Measurements from ENCODE around the gene RNU5B-1. TPM values are rescaled to one million over a fixed set of nuclear protein-coding genes. Genes with fewer than 3 reads are reported as not detected.
A peak's percentile ranks its signal among the peaks of the same experiment; 100 is the strongest.

Gene RNU5B-1
- total RNA-seq (not detected in 2 replicates), polyA plus RNA-seq (not detected in 2 replicates)

DNA sequence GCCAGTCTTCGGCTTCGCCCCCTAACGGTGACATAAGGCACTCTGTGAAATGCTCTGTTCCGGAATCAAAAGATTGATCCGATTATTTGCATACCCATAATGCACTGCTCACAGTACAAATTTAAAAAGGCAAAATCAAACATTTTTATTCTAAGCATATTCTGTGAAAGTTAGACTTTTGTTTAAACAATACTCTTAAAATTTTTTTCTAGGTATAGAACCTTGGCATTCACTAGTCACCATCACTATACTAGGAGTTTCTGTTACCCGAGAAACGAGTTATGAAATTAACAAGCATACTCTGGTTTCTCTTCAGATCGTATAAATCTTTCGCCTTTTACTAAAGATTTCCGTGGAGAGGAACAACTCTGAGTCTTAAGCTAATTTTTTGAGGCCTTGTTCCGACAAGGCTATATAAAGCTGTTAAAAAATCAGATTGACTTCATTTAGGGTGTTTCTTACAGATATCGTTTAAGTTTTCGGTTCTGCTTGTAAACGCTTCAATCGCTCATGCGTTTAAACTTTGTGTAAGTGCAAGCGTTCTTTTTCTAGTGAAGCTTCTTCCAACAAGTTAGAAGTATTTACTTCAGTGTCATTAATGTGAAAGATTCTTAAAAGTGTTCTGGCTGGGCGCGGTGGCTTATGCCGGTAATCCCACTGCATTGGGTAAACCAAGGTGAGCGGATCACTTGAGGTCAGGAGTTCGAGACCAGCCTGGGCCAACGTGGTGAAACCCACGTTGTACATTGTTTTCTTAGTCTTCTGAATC, at the start of gene RNU5B-1:
TSS of gene RNU5B-1 (plus strand) at position 297 of the 769 bp plus-strand sequence.
- Histone ChIP-seq H2AFZ (peak within 1 kb of the TSS; percentile 60), H3K79me2 (no peaks in the 10 kb centered on the region), H4K20me1 (ENCODE audit: insufficient read depth, poor library complexity, severe bottlenecking) (no peaks in the 10 kb centered on the region), H3K27ac (peak within 1 kb of the TSS; percentile 81), H3K4me3 (peak within 1 kb of the TSS; percentile 17), H3K4me1 (ENCODE audit: insufficient read depth) (peaks cover 6% of the 10 kb centered on the region), H3K36me3 (replicated peaks; ENCODE audit: insufficient read depth, low read depth) (no peaks in the 10 kb centered on the region), H3K4me2 (peak within 1 kb of the TSS; percentile 77), H3K9me2 (replicated peaks; ENCODE audit: insufficient read depth) (no peaks in the 10 kb centered on the region), H3K27me3 (no peaks in the 10 kb centered on the region), H3K9me3 (ENCODE audit: low read depth) (no peaks in the 10 kb centered on the region)
- 1% methylated on average over 24 of the region's 24 CpGs for WGBS (ENCODE audit: low lambda C conversion rate, missing lambda C conversion rate)
- DNase-seq (ENCODE audit: low spot score) = peak; percentile 91
- TF ChIP-seq, protein P1, sequence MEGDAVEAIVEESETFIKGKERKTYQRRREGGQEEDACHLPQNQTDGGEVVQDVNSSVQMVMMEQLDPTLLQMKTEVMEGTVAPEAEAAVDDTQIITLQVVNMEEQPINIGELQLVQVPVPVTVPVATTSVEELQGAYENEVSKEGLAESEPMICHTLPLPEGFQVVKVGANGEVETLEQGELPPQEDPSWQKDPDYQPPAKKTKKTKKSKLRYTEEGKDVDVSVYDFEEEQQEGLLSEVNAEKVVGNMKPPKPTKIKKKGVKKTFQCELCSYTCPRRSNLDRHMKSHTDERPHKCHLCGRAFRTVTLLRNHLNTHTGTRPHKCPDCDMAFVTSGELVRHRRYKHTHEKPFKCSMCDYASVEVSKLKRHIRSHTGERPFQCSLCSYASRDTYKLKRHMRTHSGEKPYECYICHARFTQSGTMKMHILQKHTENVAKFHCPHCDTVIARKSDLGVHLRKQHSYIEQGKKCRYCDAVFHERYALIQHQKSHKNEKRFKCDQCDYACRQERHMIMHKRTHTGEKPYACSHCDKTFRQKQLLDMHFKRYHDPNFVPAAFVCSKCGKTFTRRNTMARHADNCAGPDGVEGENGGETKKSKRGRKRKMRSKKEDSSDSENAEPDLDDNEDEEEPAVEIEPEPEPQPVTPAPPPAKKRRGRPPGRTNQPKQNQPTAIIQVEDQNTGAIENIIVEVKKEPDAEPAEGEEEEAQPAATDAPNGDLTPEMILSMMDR (IDR thresholded peaks at IDR 0.05; ENCODE audit: poor library complexity) = peak; percentile 89
- TF ChIP-seq EZH2phosphoT487 (IDR thresholded peaks at IDR 0.05; ENCODE audit: low read depth, severe bottlenecking, unreplicated experiment) (no peak), EZH2 (IDR thresholded peaks at IDR 0.05; ENCODE audit: borderline replicate concordance) (no peak)

DNA sequence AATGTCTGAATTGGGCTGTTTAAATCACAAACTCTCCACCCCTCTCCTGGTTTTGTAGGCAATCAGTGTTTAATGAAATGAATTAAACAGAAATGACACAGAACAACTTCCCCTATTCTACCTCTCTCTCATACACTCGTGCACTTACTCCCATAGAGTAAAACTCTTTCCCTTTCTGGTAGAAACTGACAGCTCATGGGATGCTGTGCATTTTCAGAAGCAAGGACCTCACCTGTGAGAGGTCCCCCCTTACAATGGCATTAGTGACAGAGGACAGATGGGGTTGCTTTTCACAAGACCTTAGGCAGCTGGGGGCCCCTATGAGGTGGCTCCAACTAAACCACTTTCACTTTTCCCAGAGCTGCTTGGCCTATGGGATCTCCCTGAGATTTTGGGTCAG, 49.7 kb upstream of the RNU5B-1 start:
- H3K9me3 ChIP-seq (ENCODE audit: low read depth) = no peaks in the 10 kb centered on the region
- H3K4me3 ChIP-seq = no peak overlapping the region
- H3K4me1 ChIP-seq (ENCODE audit: insufficient read depth) = peaks cover 31% of the 10 kb centered on the region
- no peaks in the 10 kb centered on the region for H3K36me3 ChIP-seq (replicated peaks; ENCODE audit: insufficient read depth, low read depth)
- no peak overlapping the region for H3K4me2 ChIP-seq
- WGBS (ENCODE audit: low lambda C conversion rate, missing lambda C conversion rate) = 92% methylated on average over 1 of the region's 1 CpG
- no peaks in the 10 kb centered on the region for H3K9me2 ChIP-seq (replicated peaks; ENCODE audit: insufficient read depth)
- H3K79me2 ChIP-seq = no peaks in the 10 kb centered on the region
- H3K27me3 ChIP-seq = no peaks in the 10 kb centered on the region
- H3K27ac ChIP-seq = peak overlapping the region; percentile 18
- no peak overlapping the region for H2AFZ ChIP-seq
- H4K20me1 ChIP-seq (ENCODE audit: insufficient read depth, poor library complexity, severe bottlenecking) = no peaks in the 10 kb centered on the region
- TF ChIP-seq, protein P1 (IDR thresholded peaks at IDR 0.05; ENCODE audit: poor library complexity) = no peak
- no peak for TF ChIP-seq EZH2 (IDR thresholded peaks at IDR 0.05; ENCODE audit: borderline replicate concordance)
- TF ChIP-seq EZH2phosphoT487 (IDR thresholded peaks at IDR 0.05; ENCODE audit: low read depth, severe bottlenecking, unreplicated experiment) = no peak
- no peak for DNase-seq (ENCODE audit: low spot score)

DNA sequence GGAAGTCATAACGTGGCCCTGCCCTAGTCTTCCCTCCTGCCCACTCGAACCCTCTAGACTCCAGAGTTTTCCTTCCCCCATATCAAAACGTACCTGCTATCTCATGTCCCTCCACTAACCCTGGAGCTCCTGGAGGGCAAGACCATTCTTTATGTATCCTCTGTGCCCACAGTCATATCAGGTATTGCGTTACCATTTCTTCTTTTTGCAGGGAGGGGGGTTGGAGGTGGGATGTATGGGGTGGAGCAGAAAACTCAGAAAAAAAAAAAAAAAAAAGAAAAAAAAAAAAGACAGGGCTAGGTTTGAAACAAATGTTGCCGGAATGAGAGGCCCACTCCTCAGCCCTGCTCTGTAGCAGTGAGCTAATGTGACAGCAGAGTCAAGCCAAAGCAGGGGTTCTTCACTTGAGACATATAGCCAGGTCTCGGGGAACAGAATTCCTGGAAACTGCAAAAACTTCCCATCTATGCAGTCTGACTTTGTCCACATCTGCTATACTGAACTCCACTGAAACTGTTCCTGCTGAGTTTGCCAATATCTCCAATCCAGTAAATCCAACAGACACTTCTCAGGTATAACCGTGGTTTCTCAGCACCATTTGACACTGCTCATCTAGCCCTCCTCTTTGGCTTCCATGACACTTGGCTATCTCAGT, 48.9 kb upstream of the RNU5B-1 start:
- Histone ChIP-seq H3K27me3 (no peaks in the 10 kb centered on the region), H3K36me3 (replicated peaks; ENCODE audit: insufficient read depth, low read depth) (no peaks in the 10 kb centered on the region), H3K9me2 (replicated peaks; ENCODE audit: insufficient read depth) (no peaks in the 10 kb centered on the region), H4K20me1 (ENCODE audit: insufficient read depth, poor library complexity, severe bottlenecking) (no peaks in the 10 kb centered on the region), H3K4me3 (no peak overlapping the region), H3K4me1 (ENCODE audit: insufficient read depth) (peaks cover 36% of the 10 kb centered on the region), H3K79me2 (no peaks in the 10 kb centered on the region), H3K9me3 (ENCODE audit: low read depth) (no peaks in the 10 kb centered on the region), H2AFZ (no peak overlapping the region), H3K4me2 (no peak overlapping the region), H3K27ac (no peak overlapping the region)
- WGBS (ENCODE audit: low lambda C conversion rate, missing lambda C conversion rate) = 91% methylated on average over 7 of the region's 7 CpGs
- DNase-seq (ENCODE audit: low spot score) = no peak
- TF ChIP-seq EZH2 (IDR thresholded peaks at IDR 0.05; ENCODE audit: borderline replicate concordance) (no peak), EZH2phosphoT487 (IDR thresholded peaks at IDR 0.05; ENCODE audit: low read depth, severe bottlenecking, unreplicated experiment) (no peak)
- TF ChIP-seq, protein P1 (IDR thresholded peaks at IDR 0.05; ENCODE audit: poor library complexity) = no peak
